ENCODE results near the gene TMEM30B.

The TMEM30B gene, protein sequence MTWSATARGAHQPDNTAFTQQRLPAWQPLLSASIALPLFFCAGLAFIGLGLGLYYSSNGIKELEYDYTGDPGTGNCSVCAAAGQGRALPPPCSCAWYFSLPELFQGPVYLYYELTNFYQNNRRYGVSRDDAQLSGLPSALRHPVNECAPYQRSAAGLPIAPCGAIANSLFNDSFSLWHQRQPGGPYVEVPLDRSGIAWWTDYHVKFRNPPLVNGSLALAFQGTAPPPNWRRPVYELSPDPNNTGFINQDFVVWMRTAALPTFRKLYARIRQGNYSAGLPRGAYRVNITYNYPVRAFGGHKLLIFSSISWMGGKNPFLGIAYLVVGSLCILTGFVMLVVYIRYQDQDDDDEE

DNA sequence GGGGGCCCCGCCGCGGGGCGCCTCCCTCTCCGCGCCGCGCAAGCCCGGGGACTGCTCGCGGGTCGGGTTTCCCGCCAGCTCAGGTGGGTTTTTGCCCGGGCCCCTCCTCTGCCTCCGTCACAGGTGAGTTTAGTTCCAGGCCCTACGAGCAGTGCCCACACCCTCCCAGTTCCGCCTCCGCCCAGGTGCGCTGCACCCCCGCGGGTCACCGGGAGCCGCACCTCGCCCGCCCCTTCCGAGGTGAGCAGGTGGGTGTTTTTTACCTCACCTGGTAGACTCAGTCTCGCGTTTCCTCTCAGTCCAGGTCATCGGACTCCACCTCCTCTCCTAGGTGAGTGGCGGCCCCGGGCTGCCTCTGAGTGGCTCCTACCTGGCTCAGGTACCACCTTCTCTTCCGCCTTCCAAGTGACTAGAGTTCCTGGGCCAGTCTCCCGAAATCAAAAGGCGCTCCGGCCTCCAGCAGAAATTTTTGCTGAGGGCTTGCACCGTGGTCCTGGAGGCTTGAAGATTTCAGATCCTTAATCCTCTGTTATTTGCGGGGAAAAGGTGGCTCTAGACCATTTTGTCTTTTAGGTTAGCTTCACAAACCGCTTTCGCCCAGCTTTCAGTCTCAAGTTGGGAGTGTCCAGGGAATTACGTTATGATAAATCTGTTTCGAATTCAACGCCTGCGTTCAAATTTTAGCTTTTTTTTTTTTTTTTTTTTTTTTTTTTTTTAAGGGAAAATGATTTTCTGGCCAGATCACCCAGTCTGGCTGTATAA lies at the start of gene TMEM30B:
Gene TMEM30B, minus strand, starts transcription at position 153 of the 762 bp plus-strand sequence. CDS start 191 bp downstream, outside the sequence.
- no peak for TF ChIP-seq EZH2 (IDR thresholded peaks at IDR 0.05; ENCODE audit: borderline replicate concordance, low read length)
- TF ChIP-seq, protein P1, sequence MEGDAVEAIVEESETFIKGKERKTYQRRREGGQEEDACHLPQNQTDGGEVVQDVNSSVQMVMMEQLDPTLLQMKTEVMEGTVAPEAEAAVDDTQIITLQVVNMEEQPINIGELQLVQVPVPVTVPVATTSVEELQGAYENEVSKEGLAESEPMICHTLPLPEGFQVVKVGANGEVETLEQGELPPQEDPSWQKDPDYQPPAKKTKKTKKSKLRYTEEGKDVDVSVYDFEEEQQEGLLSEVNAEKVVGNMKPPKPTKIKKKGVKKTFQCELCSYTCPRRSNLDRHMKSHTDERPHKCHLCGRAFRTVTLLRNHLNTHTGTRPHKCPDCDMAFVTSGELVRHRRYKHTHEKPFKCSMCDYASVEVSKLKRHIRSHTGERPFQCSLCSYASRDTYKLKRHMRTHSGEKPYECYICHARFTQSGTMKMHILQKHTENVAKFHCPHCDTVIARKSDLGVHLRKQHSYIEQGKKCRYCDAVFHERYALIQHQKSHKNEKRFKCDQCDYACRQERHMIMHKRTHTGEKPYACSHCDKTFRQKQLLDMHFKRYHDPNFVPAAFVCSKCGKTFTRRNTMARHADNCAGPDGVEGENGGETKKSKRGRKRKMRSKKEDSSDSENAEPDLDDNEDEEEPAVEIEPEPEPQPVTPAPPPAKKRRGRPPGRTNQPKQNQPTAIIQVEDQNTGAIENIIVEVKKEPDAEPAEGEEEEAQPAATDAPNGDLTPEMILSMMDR (IDR thresholded peaks at IDR 0.05; ENCODE audit: low read length), result no peak
- Histone ChIP-seq H3K79me2 (ENCODE audit: insufficient read depth, low read length) (no peaks in the 10 kb centered on the region), H3K9me3 (ENCODE audit: low read length) (no peaks in the 10 kb centered on the region), H3K36me3 (ENCODE audit: insufficient read depth, low read length) (no peaks in the 10 kb centered on the region), H3K4me1 (ENCODE audit: insufficient read depth, low read length, severe bottlenecking) (no peaks in the 10 kb centered on the region), H3K4me2 (ENCODE audit: low read length) (no peak within 1 kb of the TSS), H3K9ac (ENCODE audit: low read length) (no peak within 1 kb of the TSS), H4K20me1 (ENCODE audit: insufficient read depth, low read length) (no peaks in the 10 kb centered on the region), H3K4me3 (ENCODE audit: low read depth, low read length, poor library complexity, severe bottlenecking) (no peak within 1 kb of the TSS), H3F3A (ENCODE audit: insufficient read depth, low read length) (no peaks in the 10 kb centered on the region), H2AFZ (ENCODE audit: low read length) (no peak within 1 kb of the TSS), H3K27me3 (ENCODE audit: insufficient read depth, low read length) (0 out of 2 replicates have a peak, but pooled peaks cover 3% of the 10 kb centered on the region), H3K27ac (ENCODE audit: low read depth, low read length, poor library complexity, severe bottlenecking) (no peak within 1 kb of the TSS), H3K9me2 (ENCODE audit: low read depth, low read length) (no peaks in the 10 kb centered on the region)

DNA sequence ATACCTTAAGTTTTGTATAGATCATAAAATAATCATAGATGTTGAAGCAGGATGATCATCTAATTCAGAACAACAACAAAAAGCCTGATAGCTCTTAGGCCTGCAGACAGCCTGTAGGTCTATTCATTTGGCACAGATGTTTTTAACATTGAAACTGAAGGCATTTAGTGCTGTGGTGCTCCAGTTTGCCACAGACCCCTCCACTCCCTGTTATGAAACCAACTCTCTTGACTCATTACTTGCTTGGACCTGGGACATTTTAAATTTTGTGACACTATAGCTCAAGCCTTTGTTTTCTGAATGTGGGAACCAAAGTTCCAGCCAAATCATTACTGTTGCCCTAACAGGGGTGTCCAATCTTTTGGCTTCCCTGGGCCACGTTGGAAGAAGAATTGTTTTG lies 49.4 kb upstream of the TMEM30B start:
- no peaks in the 10 kb centered on the region for H4K20me1 ChIP-seq (ENCODE audit: insufficient read depth, low read length)

DNA sequence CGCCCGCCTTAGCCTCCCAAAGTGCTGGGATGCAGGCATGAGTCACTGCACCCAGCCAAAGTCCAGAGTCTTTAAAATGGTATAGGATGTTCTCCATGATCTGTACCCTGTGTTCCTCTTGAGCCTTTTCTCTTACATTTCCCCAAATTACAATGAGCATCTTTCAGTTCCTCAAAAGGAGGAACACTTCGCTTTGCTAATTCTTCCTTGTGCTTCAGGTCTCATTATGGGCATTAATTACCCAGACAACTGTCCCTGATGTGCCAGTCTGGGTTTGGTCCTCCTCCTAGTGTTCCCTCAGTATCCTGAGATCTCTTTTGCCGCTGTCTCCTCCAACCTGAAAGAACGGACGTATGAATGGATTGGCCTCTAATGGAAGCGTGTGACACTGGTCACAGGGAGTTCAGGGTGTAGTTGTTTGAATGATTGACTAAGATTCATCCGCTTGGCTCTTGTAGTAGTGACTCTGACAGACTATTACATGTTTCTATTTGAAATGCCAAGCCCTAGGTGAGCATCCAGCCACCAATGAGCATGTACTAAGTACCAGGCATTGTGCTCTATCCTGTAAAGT lies 48.4 kb upstream of the TMEM30B start:
- H3K27ac ChIP-seq (ENCODE audit: low read depth, low read length, poor library complexity, severe bottlenecking), result no peak overlapping the region
- no peak overlapping the region for H3K9ac ChIP-seq (ENCODE audit: low read length)
- H3K4me1 ChIP-seq (ENCODE audit: insufficient read depth, low read length, severe bottlenecking), result no peaks in the 10 kb centered on the region
- H3K9me3 ChIP-seq (ENCODE audit: low read length), result no peaks in the 10 kb centered on the region
- TF ChIP-seq EZH2 (IDR thresholded peaks at IDR 0.05; ENCODE audit: borderline replicate concordance, low read length), result no peak
- TF ChIP-seq, protein P1 (IDR thresholded peaks at IDR 0.05; ENCODE audit: low read length), result no peak
- no peak overlapping the region for H3K4me2 ChIP-seq (ENCODE audit: low read length)
- no peaks in the 10 kb centered on the region for H4K20me1 ChIP-seq (ENCODE audit: insufficient read depth, low read length)
- H3K79me2 ChIP-seq (ENCODE audit: insufficient read depth, low read length), result no peaks in the 10 kb centered on the region
- no peaks in the 10 kb centered on the region for H3F3A ChIP-seq (ENCODE audit: insufficient read depth, low read length)
- H2AFZ ChIP-seq (ENCODE audit: low read length), result no peak overlapping the region
- no peak overlapping the region for H3K4me3 ChIP-seq (ENCODE audit: low read depth, low read length, poor library complexity, severe bottlenecking)
- H3K36me3 ChIP-seq (ENCODE audit: insufficient read depth, low read length), result no peaks in the 10 kb centered on the region
- no peaks in the 10 kb centered on the region for H3K9me2 ChIP-seq (ENCODE audit: low read depth, low read length)
- H3K27me3 ChIP-seq (ENCODE audit: insufficient read depth, low read length), result no peaks in the 10 kb centered on the region

More for the DNA sequence above, 49.4 kb upstream of the TMEM30B start:
- Histone ChIP-seq H3K9ac (ENCODE audit: low read length) (no peak overlapping the region), H3K4me2 (ENCODE audit: low read length) (no peak overlapping the region), H3K4me1 (ENCODE audit: insufficient read depth, low read length, severe bottlenecking) (no peaks in the 10 kb centered on the region), H3K9me2 (ENCODE audit: low read depth, low read length) (no peaks in the 10 kb centered on the region), H2AFZ (ENCODE audit: low read length) (no peak overlapping the region), H3K36me3 (ENCODE audit: insufficient read depth, low read length) (no peaks in the 10 kb centered on the region), H3K27ac (ENCODE audit: low read depth, low read length, poor library complexity, severe bottlenecking) (no peak overlapping the region), H3K27me3 (ENCODE audit: insufficient read depth, low read length) (no peaks in the 10 kb centered on the region), H3F3A (ENCODE audit: insufficient read depth, low read length) (no peaks in the 10 kb centered on the region), H3K79me2 (ENCODE audit: insufficient read depth, low read length) (no peaks in the 10 kb centered on the region), H3K9me3 (ENCODE audit: low read length) (no peaks in the 10 kb centered on the region), H3K4me3 (ENCODE audit: low read depth, low read length, poor library complexity, severe bottlenecking) (no peak overlapping the region)
- no peak for TF ChIP-seq EZH2 (IDR thresholded peaks at IDR 0.05; ENCODE audit: borderline replicate concordance, low read length)
- TF ChIP-seq, protein P1 (IDR thresholded peaks at IDR 0.05; ENCODE audit: low read length), result no peak

Data from OCI-LY1 (cell line).